ENCODE data around the gene TANGO6. TPM values are rescaled to one million over a fixed set of nuclear protein-coding genes. Genes with fewer than 3 reads are reported as not detected.

TANGO6 gene
- total RNA-seq, 2 donors from 2014 or later: 9.6 to 15.3 TPM

DNA sequence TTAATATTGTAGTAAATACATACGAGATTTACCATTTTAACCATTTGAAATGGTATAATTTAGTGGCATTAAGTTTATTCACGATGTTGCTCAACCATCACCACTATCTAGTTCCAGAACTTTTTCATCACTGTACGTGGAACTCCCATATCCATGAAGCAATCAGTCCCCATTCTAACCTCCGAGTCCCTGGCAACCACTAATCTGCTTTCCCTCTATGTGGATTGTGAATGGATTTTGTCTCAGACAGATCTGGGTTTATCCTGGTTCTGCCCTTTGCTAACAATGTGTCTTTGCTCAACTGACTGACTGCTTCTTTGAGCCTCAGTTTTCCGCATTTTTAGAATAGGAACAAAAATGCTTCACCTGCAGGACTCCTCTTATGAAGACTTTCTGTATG, 51.4 kb downstream of the TANGO6 start:
- Mint-ChIP-seq H3K27me3 (ENCODE audit: insufficient read depth) (no peaks in the 10 kb centered on the region), H3K9me3 (no peaks in the 10 kb centered on the region), H3K4me1 (peaks cover 7% of the 10 kb centered on the region), H3K36me3 (ENCODE audit: low read depth) (no peaks in the 10 kb centered on the region), H3K27ac (no peak overlapping the region), H3K4me3 (no peak overlapping the region)
- H3K9me3 ChIP-seq (ENCODE audit: control insufficient read depth, low read length): no peaks in the 10 kb centered on the region
- 85% methylated on average over 4 of the region's 5 CpGs; no CpG with 5 or more reads in 1 of the 2 experiments for WGBS, 2 experiments (ENCODE audit: insufficient coverage in 1 of 2, insufficient read length in 1 of 2)
- no peaks in the 10 kb centered on the region for H3K36me3 ChIP-seq (ENCODE audit: control insufficient read depth, insufficient read depth, low read length)
- H3K27ac ChIP-seq (ENCODE audit: low read depth, low read length): no peak overlapping the region
- no peak overlapping the region for H3K9ac ChIP-seq (ENCODE audit: extremely low read depth, low read length, poor library complexity, severe bottlenecking)
- H3K27me3 ChIP-seq (ENCODE audit: control insufficient read depth, insufficient read depth, low read length, poor library complexity, severe bottlenecking): no peaks in the 10 kb centered on the region
- peak overlapping the region; percentile 53 for H3K4me3 ChIP-seq (ENCODE audit: low read length)
- peaks cover 2% of the 10 kb centered on the region for H3K4me1 ChIP-seq (ENCODE audit: control insufficient read depth, insufficient read depth, low read length)
- DNase-seq: no peak
- no peak for TF ChIP-seq CTCF (conservative IDR thresholded peaks at IDR 0.05)

GRCh38 chr16:68898026-68898425, 54.7 kb downstream of the TANGO6 start:
- no peak for TF ChIP-seq CTCF (conservative IDR thresholded peaks at IDR 0.05)
- H3K27ac ChIP-seq (ENCODE audit: low read depth, low read length): no peak overlapping the region

GRCh38 chr16:68900009-68900408, 56.7 kb downstream of the TANGO6 start:
- Histone ChIP-seq H3K36me3 (ENCODE audit: control insufficient read depth, insufficient read depth, low read length) (no peaks in the 10 kb centered on the region), H3K9me3 (ENCODE audit: control insufficient read depth, low read length) (no peaks in the 10 kb centered on the region), H3K27ac (ENCODE audit: low read depth, low read length) (no peak overlapping the region), H3K4me3 (ENCODE audit: low read length) (no peak overlapping the region), H3K9ac (ENCODE audit: extremely low read depth, low read length, poor library complexity, severe bottlenecking) (no peak overlapping the region), H3K27me3 (ENCODE audit: control insufficient read depth, insufficient read depth, low read length, poor library complexity, severe bottlenecking) (no peaks in the 10 kb centered on the region), H3K4me1 (ENCODE audit: control insufficient read depth, insufficient read depth, low read length) (peaks cover under 1% of the 10 kb centered on the region)
- Mint-ChIP-seq H3K4me3 (no peak overlapping the region), H3K4me1 (peaks cover 19% of the 10 kb centered on the region), H3K27me3 (ENCODE audit: insufficient read depth) (no peaks in the 10 kb centered on the region), H3K27ac (no peak overlapping the region), H3K36me3 (ENCODE audit: low read depth) (no peaks in the 10 kb centered on the region), H3K9me3 (no peaks in the 10 kb centered on the region)
- no peak for DNase-seq
- TF ChIP-seq CTCF (conservative IDR thresholded peaks at IDR 0.05): no peak
- whole genome bisulfite sequencing, 2 experiments (ENCODE audit: insufficient coverage in 1 of 2, insufficient read length in 1 of 2): 91 to 92% methylated on average over 3 to 4 of the region's 4 CpGs

More at GRCh38 chr16:68898026-68898425, 54.7 kb downstream of the TANGO6 start:
- Histone ChIP-seq H3K9me3 (ENCODE audit: control insufficient read depth, low read length) (no peaks in the 10 kb centered on the region), H3K4me1 (ENCODE audit: control insufficient read depth, insufficient read depth, low read length) (peaks cover 2% of the 10 kb centered on the region), H3K36me3 (ENCODE audit: control insufficient read depth, insufficient read depth, low read length) (no peaks in the 10 kb centered on the region), H3K4me3 (ENCODE audit: low read length) (no peak overlapping the region), H3K27me3 (ENCODE audit: control insufficient read depth, insufficient read depth, low read length, poor library complexity, severe bottlenecking) (no peaks in the 10 kb centered on the region), H3K9ac (ENCODE audit: extremely low read depth, low read length, poor library complexity, severe bottlenecking) (no peak overlapping the region)
- WGBS, 2 experiments (ENCODE audit: insufficient coverage in 1 of 2, insufficient read length in 1 of 2): 93 to 94% methylated on average over 4 of the region's 4 CpGs
- no peaks in the 10 kb centered on the region for H3K9me3 Mint-ChIP-seq
- H3K4me1 Mint-ChIP-seq: peaks cover 25% of the 10 kb centered on the region
- no peaks in the 10 kb centered on the region for H3K36me3 Mint-ChIP-seq (ENCODE audit: low read depth)
- H3K27ac Mint-ChIP-seq: no peak overlapping the region
- DNase-seq: no peak
- no peaks in the 10 kb centered on the region for H3K27me3 Mint-ChIP-seq (ENCODE audit: insufficient read depth)
- H3K4me3 Mint-ChIP-seq: no peak overlapping the region
